GM12878 (cell line): ENCODE data around the gene DNASE1L3. TPM values are rescaled to one million over a fixed set of nuclear protein-coding genes. Genes with fewer than 3 reads are reported as not detected.

Experiments used
- BCL11A ChIP-seq: IDR thresholded peaks from 2 replicates; pipeline ENCODE4 v1.6.1; 2011; ENCODE audit warnings: low read depth, low read length
- CEBPB ChIP-seq, 2 experiments: fragments of 150-350 bp in 1 of 2; IDR thresholded peaks; 2 replicates each; pipeline ENCODE4 v1.6.1; 2012 to 2014; ENCODE audit warnings: low read depth in 2 of 2, low read length in 2 of 2, borderline replicate concordance in 1 of 2, inconsistent platforms in 1 of 2
- E2F8 ChIP-seq: fragments of 450-650 bp; IDR thresholded peaks from 2 replicates; pipeline ENCODE4 v1.6.1; 2018; ENCODE audit warnings: mild to moderate bottlenecking, low read depth, moderate library complexity; ENCODE audit not compliant: partially characterized antibody
- EGR1 ChIP-seq, 2 experiments: IDR thresholded peaks; 1 replicate in 1 of 2; 2 replicates in 1 of 2; pipeline ENCODE4 v1.6.1; 2011 to 2012; ENCODE audit warnings: low read depth in 2 of 2, low read length in 2 of 2, borderline replicate concordance in 1 of 2, mild to moderate bottlenecking in 1 of 2, moderate library complexity in 1 of 2
- ESRRA ChIP-seq: IDR thresholded peaks from 2 replicates; pipeline ENCODE4 v1.6.1; 2012; ENCODE audit warnings: mild to moderate bottlenecking, low read length, improper control_type of control experiment
- EZH2 ChIP-seq: IDR thresholded peaks from 2 replicates; pipeline ENCODE4 v1.6.1; 2012; ENCODE audit warnings: low read depth, mild to moderate bottlenecking, control low read depth, inconsistent platforms, low read length, borderline replicate concordance; ENCODE audit not compliant: control insufficient read depth
- FOXK2 ChIP-seq: fragments of 450-650 bp; IDR thresholded peaks from 2 replicates; pipeline ENCODE4 v1.6.1; 2017; ENCODE audit warnings: mild to moderate bottlenecking, moderate library complexity
- FOXM1 ChIP-seq: IDR thresholded peaks from 2 replicates; pipeline ENCODE4 v1.6.1; 2012; ENCODE audit warnings: low read depth, mild to moderate bottlenecking, inconsistent platforms, low read length, moderate library complexity
- IKZF1 ChIP-seq: fragments of 450-650 bp; conservative IDR thresholded peaks from 2 replicates; pipeline ENCODE4 v1.6.1; 2017; ENCODE audit warnings: antibody characterized with exemption, mild to moderate bottlenecking
- KDM1A ChIP-seq: fragments of 200-600 bp; sonication (generic); IDR thresholded peaks from 2 replicates; pipeline ENCODE4 v1.6.1; 2016; ENCODE audit warnings: borderline replicate concordance
- MYC ChIP-seq: IDR thresholded peaks from 2 replicates; pipeline ENCODE4 v1.6.1; 2011; ENCODE audit warnings: mild to moderate bottlenecking, low read length, moderate library complexity, inconsistent platforms; ENCODE audit not compliant: insufficient read depth, insufficient replicate concordance, insufficient read length, severe bottlenecking
- PAX8 ChIP-seq: fragments of 450-650 bp; IDR thresholded peaks from 2 replicates; pipeline ENCODE4 v1.6.1; 2017; ENCODE audit warnings: mild to moderate bottlenecking, moderate library complexity
- PML ChIP-seq: IDR thresholded peaks from 2 replicates; pipeline ENCODE4 v1.6.1; 2012; ENCODE audit warnings: low read length, inconsistent platforms
- POLR2AphosphoS2 ChIP-seq: IDR thresholded peaks from 2 replicates; pipeline ENCODE4 v1.6.1; 2011; ENCODE audit warnings: low read depth, mild to moderate bottlenecking, low read length, improper control_type of control experiment, moderate library complexity
- SIX5 ChIP-seq: IDR thresholded peaks from 2 replicates; pipeline ENCODE4 v1.6.1; 2011; ENCODE audit warnings: mild to moderate bottlenecking, low read depth, low read length, moderate library complexity; ENCODE audit not compliant: severe bottlenecking
- SMARCA5 ChIP-seq: fragments of 450-650 bp; IDR thresholded peaks from 2 replicates; pipeline ENCODE4 v1.6.1; 2017; ENCODE audit warnings: mild to moderate bottlenecking
- SMC3 ChIP-seq: IDR thresholded peaks from 2 replicates; pipeline ENCODE4 v1.6.1; 2011; ENCODE audit warnings: low read length, improper control_type of control experiment, borderline replicate concordance
- SP1 ChIP-seq: IDR thresholded peaks from one replicate; pipeline ENCODE4 v1.6.1; 2011; ENCODE audit warnings: low read depth, low read length
- TAF1 ChIP-seq: IDR thresholded peaks from 2 replicates; pipeline ENCODE4 v1.6.1; 2011; ENCODE audit warnings: mild to moderate bottlenecking, low read depth, low read length, borderline replicate concordance
- TBL1XR1 ChIP-seq: IDR thresholded peaks from 2 replicates; pipeline ENCODE4 v1.6.1; 2012; ENCODE audit warnings: low read depth, low read length, improper control_type of control experiment
- TCF12 ChIP-seq: IDR thresholded peaks from 2 replicates; pipeline ENCODE4 v1.6.1; 2011; ENCODE audit warnings: low read depth, mild to moderate bottlenecking, low read length
- polyA plus RNA-seq, 11 experiments: library from polyadenylated mRNA; depleted of rRNA in 4 of 11; unstranded in 6 of 11; stranded (reverse) in 5 of 11; fragments of >200 nt; fragmentation: Nextera tagmentation in 4 of 11; fragmentation: Illumina TruSeq in 1 of 11; extraction: Ambion mirVana in 4 of 11; extraction: Trizol in 1 of 11; gene quantifications; 1 replicate in 1 of 11; 2 replicates in 10 of 11; pipeline versions ENCODE4 v1.2.1 to v1.2.3, GENCODE V29; 2011 to 2016; ENCODE audit warnings: inconsistent platforms in 2 of 11, missing spikeins in 2 of 11, low read depth in 1 of 11
- total RNA-seq, 4 experiments: library from RNA; depleted of rRNA in 3 of 4; stranded (reverse); fragments of >200 nt in 3 of 4; fragmentation: Illumina TruSeq in 1 of 4; extraction: Trizol in 1 of 4; gene quantifications; 2 replicates each; pipeline versions ENCODE4 v1.2.1 to v1.2.3, GENCODE V29; 2013 to 2021
- TF ChIP-seq, protein P1 (sequence below): fragments of 450-650 bp; IDR thresholded peaks from 2 replicates; pipeline ENCODE4 v1.6.1; 2017; ENCODE audit warnings: antibody characterized with exemption, mild to moderate bottlenecking, moderate library complexity
- TF ChIP-seq, protein P2 (sequence below): IDR thresholded peaks from 2 replicates; pipeline ENCODE4 v1.6.1; 2011; ENCODE audit warnings: low read depth, low read length, improper control_type of control experiment, borderline replicate concordance
- TF ChIP-seq, protein P3 (sequence below): fragments of 450-650 bp; IDR thresholded peaks from 2 replicates; pipeline ENCODE4 v1.6.1; 2017; ENCODE audit warnings: borderline replicate concordance

The DNASE1L3 gene
- total and polyA plus RNA-seq, 10 of the 15 experiments (the other 5 are each of a cell fraction or from before 2014, with no cell fraction given), result 3.2 to 72.1 (median 6.3) TPM

GRCh38 chr3:58217209-58217811 lies 6.5 kb upstream of the DNASE1L3 start (continued):
- TF ChIP-seq, protein P1, sequence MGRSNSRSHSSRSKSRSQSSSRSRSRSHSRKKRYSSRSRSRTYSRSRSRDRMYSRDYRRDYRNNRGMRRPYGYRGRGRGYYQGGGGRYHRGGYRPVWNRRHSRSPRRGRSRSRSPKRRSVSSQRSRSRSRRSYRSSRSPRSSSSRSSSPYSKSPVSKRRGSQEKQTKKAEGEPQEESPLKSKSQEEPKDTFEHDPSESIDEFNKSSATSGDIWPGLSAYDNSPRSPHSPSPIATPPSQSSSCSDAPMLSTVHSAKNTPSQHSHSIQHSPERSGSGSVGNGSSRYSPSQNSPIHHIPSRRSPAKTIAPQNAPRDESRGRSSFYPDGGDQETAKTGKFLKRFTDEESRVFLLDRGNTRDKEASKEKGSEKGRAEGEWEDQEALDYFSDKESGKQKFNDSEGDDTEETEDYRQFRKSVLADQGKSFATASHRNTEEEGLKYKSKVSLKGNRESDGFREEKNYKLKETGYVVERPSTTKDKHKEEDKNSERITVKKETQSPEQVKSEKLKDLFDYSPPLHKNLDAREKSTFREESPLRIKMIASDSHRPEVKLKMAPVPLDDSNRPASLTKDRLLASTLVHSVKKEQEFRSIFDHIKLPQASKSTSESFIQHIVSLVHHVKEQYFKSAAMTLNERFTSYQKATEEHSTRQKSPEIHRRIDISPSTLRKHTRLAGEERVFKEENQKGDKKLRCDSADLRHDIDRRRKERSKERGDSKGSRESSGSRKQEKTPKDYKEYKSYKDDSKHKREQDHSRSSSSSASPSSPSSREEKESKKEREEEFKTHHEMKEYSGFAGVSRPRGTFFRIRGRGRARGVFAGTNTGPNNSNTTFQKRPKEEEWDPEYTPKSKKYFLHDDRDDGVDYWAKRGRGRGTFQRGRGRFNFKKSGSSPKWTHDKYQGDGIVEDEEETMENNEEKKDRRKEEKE, result no peak
- no peak for TF ChIP-seq SP1
- no peak for TF ChIP-seq KDM1A
- TF ChIP-seq PML, result no peak
- no peak for TF ChIP-seq FOXK2
- TF ChIP-seq SMC3, result peak; percentile 81
- no peak for TF ChIP-seq MYC
- no peak for TF ChIP-seq EGR1 (IDR thresholded peaks at IDR 0.05; ENCODE audit: borderline replicate concordance in 1 of 2, low read depth in 2 of 2, low read length in 2 of 2)
- peak; percentile 65; the same call in 1 of the 2 replicates for TF ChIP-seq ESRRA
- TF ChIP-seq CEBPB (IDR thresholded peaks at IDR 0.05; ENCODE audit: borderline replicate concordance in 1 of 2, low read depth in 2 of 2, low read length in 2 of 2), result no peak
- TF ChIP-seq SMARCA5, result peak; percentile 90; the same call in 1 of the 2 replicates
- TF ChIP-seq POLR2AphosphoS2, result no peak
- TF ChIP-seq EZH2, result no peak
- TF ChIP-seq, protein P2, sequence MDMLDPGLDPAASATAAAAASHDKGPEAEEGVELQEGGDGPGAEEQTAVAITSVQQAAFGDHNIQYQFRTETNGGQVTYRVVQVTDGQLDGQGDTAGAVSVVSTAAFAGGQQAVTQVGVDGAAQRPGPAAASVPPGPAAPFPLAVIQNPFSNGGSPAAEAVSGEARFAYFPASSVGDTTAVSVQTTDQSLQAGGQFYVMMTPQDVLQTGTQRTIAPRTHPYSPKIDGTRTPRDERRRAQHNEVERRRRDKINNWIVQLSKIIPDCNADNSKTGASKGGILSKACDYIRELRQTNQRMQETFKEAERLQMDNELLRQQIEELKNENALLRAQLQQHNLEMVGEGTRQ, result no peak
- TF ChIP-seq BCL11A, result no peak
- no peak for TF ChIP-seq TAF1
- no peak for TF ChIP-seq SIX5
- TF ChIP-seq TCF12, result peak; percentile 86
- no peak for TF ChIP-seq TBL1XR1
- TF ChIP-seq PAX8, result no peak
- TF ChIP-seq FOXM1, result no peak
- TF ChIP-seq IKZF1, result peak; percentile 77
- TF ChIP-seq E2F8, result no peak
- TF ChIP-seq, protein P3, sequence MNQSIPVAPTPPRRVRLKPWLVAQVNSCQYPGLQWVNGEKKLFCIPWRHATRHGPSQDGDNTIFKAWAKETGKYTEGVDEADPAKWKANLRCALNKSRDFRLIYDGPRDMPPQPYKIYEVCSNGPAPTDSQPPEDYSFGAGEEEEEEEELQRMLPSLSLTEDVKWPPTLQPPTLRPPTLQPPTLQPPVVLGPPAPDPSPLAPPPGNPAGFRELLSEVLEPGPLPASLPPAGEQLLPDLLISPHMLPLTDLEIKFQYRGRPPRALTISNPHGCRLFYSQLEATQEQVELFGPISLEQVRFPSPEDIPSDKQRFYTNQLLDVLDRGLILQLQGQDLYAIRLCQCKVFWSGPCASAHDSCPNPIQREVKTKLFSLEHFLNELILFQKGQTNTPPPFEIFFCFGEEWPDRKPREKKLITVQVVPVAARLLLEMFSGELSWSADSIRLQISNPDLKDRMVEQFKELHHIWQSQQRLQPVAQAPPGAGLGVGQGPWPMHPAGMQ, result no peak
